Measurements from ENCODE around the gene GMDS. TPM values are rescaled to one million over a fixed set of nuclear protein-coding genes. Genes with fewer than 3 reads are reported as not detected.

Gene GMDS
- total and polyA plus RNA-seq, 2 donors (not counting 1 experiment from before 2014, with no cell fraction given), result 12.7 to 34.5 TPM

DNA sequence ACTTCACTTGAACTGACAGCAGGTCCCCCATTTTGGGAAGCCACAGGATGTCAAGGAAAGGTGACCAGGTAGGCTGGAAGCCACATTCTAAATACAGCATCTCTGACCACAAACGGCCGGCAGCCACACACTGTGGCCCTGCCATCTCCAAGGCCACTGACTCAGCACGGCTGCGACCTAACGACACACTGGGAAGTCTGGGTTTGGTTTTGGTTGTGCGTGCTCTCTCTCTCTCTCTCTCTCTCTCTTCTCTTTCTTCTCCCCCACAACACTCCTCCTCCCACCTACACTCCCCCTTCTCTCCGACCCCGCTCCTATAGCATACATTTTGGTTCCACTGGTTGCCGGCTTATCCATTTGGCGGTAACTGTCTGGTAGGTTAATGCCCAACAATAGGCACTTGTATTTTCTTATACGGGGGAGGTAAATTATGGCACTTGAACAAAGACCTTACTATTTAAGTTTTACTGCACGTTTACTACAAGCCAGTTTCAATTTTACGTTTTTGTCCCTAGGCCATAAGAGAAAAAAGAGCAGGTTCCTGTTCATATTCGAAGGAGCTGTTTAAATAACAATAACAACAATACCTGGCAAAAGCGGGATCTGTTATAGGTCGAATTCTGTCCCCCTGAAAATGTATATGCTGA is 103.6 kb downstream of the GMDS start:
- H3K79me2 ChIP-seq (ENCODE audit: control insufficient read depth, insufficient read depth, low read length), result no peaks in the 10 kb centered on the region

DNA sequence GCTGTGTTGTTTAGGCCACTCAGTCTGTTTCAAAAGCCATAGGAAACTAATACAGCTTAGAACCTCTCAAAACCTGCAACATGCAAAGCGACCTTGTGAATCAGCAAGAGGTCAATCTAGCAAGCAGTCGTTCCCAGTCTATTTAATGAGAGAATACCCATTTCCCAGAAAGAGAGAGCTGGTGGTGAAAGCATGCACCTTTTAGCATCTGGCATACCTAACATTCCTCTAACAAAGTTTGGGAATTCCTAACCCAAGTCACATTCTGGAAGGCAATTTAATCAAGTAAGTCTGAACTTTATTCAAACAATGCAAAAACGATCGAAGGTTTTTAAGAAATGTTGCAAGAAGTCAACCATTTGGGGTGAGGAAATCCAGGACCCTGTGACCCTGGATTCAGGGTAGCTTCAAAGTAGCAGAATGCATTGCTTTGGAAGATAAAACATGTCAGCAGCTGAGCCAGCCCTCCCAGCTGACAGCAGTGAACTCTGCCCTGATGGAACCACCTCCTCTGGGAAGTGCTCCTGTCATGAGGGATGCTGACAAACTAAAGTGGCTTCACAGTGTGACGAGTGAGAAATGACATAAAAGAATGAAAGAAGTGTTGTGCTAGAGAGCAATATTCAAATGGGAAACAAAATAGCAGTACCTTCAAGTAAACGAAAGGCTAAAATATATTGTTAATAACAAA is 104.8 kb downstream of the GMDS start:
- TF ChIP-seq EZH2 (IDR thresholded peaks at IDR 0.05; ENCODE audit: low read length, missing control alignments), result no peak
- TF ChIP-seq, protein P1, sequence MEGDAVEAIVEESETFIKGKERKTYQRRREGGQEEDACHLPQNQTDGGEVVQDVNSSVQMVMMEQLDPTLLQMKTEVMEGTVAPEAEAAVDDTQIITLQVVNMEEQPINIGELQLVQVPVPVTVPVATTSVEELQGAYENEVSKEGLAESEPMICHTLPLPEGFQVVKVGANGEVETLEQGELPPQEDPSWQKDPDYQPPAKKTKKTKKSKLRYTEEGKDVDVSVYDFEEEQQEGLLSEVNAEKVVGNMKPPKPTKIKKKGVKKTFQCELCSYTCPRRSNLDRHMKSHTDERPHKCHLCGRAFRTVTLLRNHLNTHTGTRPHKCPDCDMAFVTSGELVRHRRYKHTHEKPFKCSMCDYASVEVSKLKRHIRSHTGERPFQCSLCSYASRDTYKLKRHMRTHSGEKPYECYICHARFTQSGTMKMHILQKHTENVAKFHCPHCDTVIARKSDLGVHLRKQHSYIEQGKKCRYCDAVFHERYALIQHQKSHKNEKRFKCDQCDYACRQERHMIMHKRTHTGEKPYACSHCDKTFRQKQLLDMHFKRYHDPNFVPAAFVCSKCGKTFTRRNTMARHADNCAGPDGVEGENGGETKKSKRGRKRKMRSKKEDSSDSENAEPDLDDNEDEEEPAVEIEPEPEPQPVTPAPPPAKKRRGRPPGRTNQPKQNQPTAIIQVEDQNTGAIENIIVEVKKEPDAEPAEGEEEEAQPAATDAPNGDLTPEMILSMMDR (conservative IDR thresholded peaks at IDR 0.05 in 1 of 2, IDR thresholded peaks at IDR 0.05 in 1 of 2; ENCODE audit: low read depth in 1 of 2, low read length in 2 of 2), result no peak
- Histone ChIP-seq H3K4me3 (replicated peaks in 1 of 4; ENCODE audit: control extremely low read depth in 1 of 4, insufficient read depth in 1 of 4, low read depth in 3 of 4, low read length in 4 of 4) (no peak overlapping the region), H3K9ac (ENCODE audit: insufficient read depth, low read length) (no peak overlapping the region), H3K79me2 (ENCODE audit: control insufficient read depth, insufficient read depth, low read length) (no peaks in the 10 kb centered on the region), H2AFZ (ENCODE audit: low read length) (no peak overlapping the region), H3K4me2 (ENCODE audit: extremely low read depth, insufficient read depth, low read length) (no peak overlapping the region), H3K4me1 (ENCODE audit: control insufficient read depth, extremely low read depth, insufficient read depth, low read length) (no peaks in the 10 kb centered on the region), H3K9me3 (ENCODE audit: control insufficient read depth, insufficient read depth, low read depth, low read length) (no peaks in the 10 kb centered on the region), H3K27me3 (ENCODE audit: control insufficient read depth, insufficient read depth, low read length) (no peaks in the 10 kb centered on the region), H4K20me1 (ENCODE audit: control insufficient read depth, extremely low read depth, insufficient read depth, low read length) (no peaks in the 10 kb centered on the region), H3K27ac (ENCODE audit: insufficient read depth, low read length) (no peak overlapping the region), H3K36me3 (ENCODE audit: control insufficient read depth, insufficient read depth, low read length) (no peaks in the 10 kb centered on the region)
- DNase-seq (ENCODE audit: low read depth in 2 of 2), result peak in 1 of 2 donors; percentile 13

More for the DNA sequence above, 103.6 kb downstream of the GMDS start:
- no peak for DNase-seq (ENCODE audit: low read depth in 2 of 2)
- Histone ChIP-seq H3K4me3 (replicated peaks in 1 of 4; ENCODE audit: control extremely low read depth in 1 of 4, insufficient read depth in 1 of 4, low read depth in 3 of 4, low read length in 4 of 4) (no peak overlapping the region), H3K4me1 (ENCODE audit: control insufficient read depth, extremely low read depth, insufficient read depth, low read length) (no peaks in the 10 kb centered on the region), H3K36me3 (ENCODE audit: control insufficient read depth, insufficient read depth, low read length) (no peaks in the 10 kb centered on the region), H2AFZ (ENCODE audit: low read length) (no peak overlapping the region), H3K4me2 (ENCODE audit: extremely low read depth, insufficient read depth, low read length) (no peak overlapping the region), H3K27ac (ENCODE audit: insufficient read depth, low read length) (no peak overlapping the region), H3K9ac (ENCODE audit: insufficient read depth, low read length) (no peak overlapping the region), H4K20me1 (ENCODE audit: control insufficient read depth, extremely low read depth, insufficient read depth, low read length) (no peaks in the 10 kb centered on the region), H3K9me3 (ENCODE audit: control insufficient read depth, insufficient read depth, low read depth, low read length) (no peaks in the 10 kb centered on the region), H3K27me3 (ENCODE audit: control insufficient read depth, insufficient read depth, low read length) (no peaks in the 10 kb centered on the region)
- no peak for TF ChIP-seq EZH2 (IDR thresholded peaks at IDR 0.05; ENCODE audit: low read length, missing control alignments)
- TF ChIP-seq, protein P1 (conservative IDR thresholded peaks at IDR 0.05 in 1 of 2, IDR thresholded peaks at IDR 0.05 in 1 of 2; ENCODE audit: low read depth in 1 of 2, low read length in 2 of 2), result no peak

DNA sequence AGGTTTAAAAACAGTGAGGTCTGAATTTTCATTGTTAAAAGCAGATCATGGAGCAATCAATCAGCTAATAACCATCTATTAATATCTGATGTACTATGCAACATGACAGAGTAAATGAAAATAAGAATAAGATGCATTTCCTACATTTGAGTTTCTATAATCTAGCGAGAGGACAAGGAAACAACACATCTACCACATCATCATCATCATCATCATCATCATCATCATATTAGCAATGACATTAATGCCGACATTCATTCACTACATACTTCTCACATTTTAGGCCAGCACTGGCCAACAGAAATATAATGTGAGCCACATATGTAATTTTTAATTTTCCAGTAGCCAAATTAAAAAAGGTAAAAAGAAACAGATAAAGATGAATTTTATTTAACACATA is 110.0 kb downstream of the GMDS start:
- Histone ChIP-seq H3K36me3 (ENCODE audit: control insufficient read depth, insufficient read depth, low read length) (no peaks in the 10 kb centered on the region), H3K9ac (ENCODE audit: insufficient read depth, low read length) (no peak overlapping the region), H3K79me2 (ENCODE audit: control insufficient read depth, insufficient read depth, low read length) (no peaks in the 10 kb centered on the region), H3K4me2 (ENCODE audit: extremely low read depth, insufficient read depth, low read length) (no peak overlapping the region), H2AFZ (ENCODE audit: low read length) (no peak overlapping the region), H3K27me3 (ENCODE audit: control insufficient read depth, insufficient read depth, low read length) (no peaks in the 10 kb centered on the region), H4K20me1 (ENCODE audit: control insufficient read depth, extremely low read depth, insufficient read depth, low read length) (no peaks in the 10 kb centered on the region), H3K4me3 (replicated peaks in 1 of 4; ENCODE audit: control extremely low read depth in 1 of 4, insufficient read depth in 1 of 4, low read depth in 3 of 4, low read length in 4 of 4) (no peak overlapping the region), H3K27ac (ENCODE audit: insufficient read depth, low read length) (no peak overlapping the region), H3K4me1 (ENCODE audit: control insufficient read depth, extremely low read depth, insufficient read depth, low read length) (no peaks in the 10 kb centered on the region), H3K9me3 (ENCODE audit: control insufficient read depth, insufficient read depth, low read depth, low read length) (no peaks in the 10 kb centered on the region)
- DNase-seq (ENCODE audit: low read depth in 2 of 2), result no peak
- TF ChIP-seq, protein P1 (conservative IDR thresholded peaks at IDR 0.05 in 1 of 2, IDR thresholded peaks at IDR 0.05 in 1 of 2; ENCODE audit: low read depth in 1 of 2, low read length in 2 of 2), result no peak
- no peak for TF ChIP-seq EZH2 (IDR thresholded peaks at IDR 0.05; ENCODE audit: low read length, missing control alignments)

All from fibroblast of lung (primary cell).